ENCODE measurements around the gene NCAM1.

The NCAM1 gene

GRCh38 chr11:113129261-113129992 lies 168.2 kb downstream of the NCAM1 start:
- Mint-ChIP-seq H3K27ac (no peak overlapping the region), H3K36me3 (no peaks in the 10 kb centered on the region), H3K4me1 (no peaks in the 10 kb centered on the region), H3K9me3 (peaks cover 3% of the 10 kb centered on the region), H3K27me3 (peaks cover 2% of the 10 kb centered on the region), H3K4me3 (no peak overlapping the region)
- ATAC-seq (ENCODE audit: low read depth) (no peak), DNase-seq (ENCODE audit: low spot score in 2 of 2) (no peak)

GRCh38 chr11:113131036-113131775 lies 170.0 kb downstream of the NCAM1 start:
- Mint-ChIP-seq H3K4me1 (no peaks in the 10 kb centered on the region), H3K27me3 (peaks cover 8% of the 10 kb centered on the region), H3K36me3 (no peaks in the 10 kb centered on the region), H3K27ac (no peak overlapping the region), H3K9me3 (peaks cover 3% of the 10 kb centered on the region), H3K4me3 (no peak overlapping the region)
- no peak for ATAC-seq (ENCODE audit: low read depth)
- no peak for DNase-seq (ENCODE audit: low spot score in 2 of 2)

DNA sequence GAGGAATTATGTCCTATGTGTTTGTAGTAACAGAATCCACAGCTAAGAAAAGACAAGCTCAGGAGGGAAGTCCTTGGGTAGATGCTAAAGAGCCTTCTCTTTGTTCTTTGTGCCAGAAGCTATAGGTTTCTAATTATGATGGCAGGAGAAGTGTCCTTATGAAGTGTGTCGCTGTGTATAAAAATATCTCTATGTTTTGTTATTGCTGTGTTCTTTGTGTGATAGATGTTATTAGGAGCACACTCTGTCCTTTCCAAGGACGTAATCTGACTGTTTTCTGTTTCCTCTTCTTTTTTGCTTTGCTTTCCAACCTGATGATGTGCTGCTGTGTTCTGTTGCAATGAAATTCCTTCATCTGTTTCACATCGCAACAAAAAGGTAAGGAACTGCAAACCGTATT lies 171.9 kb downstream of the NCAM1 start:
- Mint-ChIP-seq H3K27me3 (peaks cover 17% of the 10 kb centered on the region), H3K4me3 (no peak overlapping the region), H3K4me1 (no peaks in the 10 kb centered on the region), H3K27ac (no peak overlapping the region), H3K9me3 (peaks cover 3% of the 10 kb centered on the region), H3K36me3 (no peaks in the 10 kb centered on the region)
- no peak for ATAC-seq (ENCODE audit: low read depth)
- no peak for DNase-seq (ENCODE audit: low spot score in 2 of 2)

DNA sequence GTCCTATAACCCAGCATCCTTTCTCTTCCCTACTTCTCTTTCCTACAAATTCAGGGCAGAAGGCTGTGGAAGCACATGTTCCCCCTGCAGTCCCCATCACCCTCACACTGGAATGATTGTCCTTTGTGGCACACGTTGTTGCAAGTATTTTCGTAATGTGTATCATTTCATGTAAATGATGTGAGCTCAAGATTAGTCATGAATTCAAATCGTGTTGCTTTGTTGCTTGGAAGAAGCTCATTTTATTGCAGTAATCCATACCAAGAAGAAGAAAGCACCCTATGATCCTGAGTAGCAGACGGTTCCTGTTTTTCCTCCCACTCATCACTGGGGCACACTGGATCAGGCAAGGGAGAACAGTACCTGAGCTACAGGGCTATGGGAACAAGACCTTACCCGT lies 173.4 kb downstream of the NCAM1 start:
- Mint-ChIP-seq H3K4me1 (no peaks in the 10 kb centered on the region), H3K27ac (no peak overlapping the region), H3K27me3 (peaks cover 17% of the 10 kb centered on the region), H3K36me3 (no peaks in the 10 kb centered on the region), H3K9me3 (peaks cover 3% of the 10 kb centered on the region), H3K4me3 (no peak overlapping the region)
- ATAC-seq (ENCODE audit: low read depth), result no peak
- DNase-seq (ENCODE audit: low spot score in 2 of 2), result no peak

DNA sequence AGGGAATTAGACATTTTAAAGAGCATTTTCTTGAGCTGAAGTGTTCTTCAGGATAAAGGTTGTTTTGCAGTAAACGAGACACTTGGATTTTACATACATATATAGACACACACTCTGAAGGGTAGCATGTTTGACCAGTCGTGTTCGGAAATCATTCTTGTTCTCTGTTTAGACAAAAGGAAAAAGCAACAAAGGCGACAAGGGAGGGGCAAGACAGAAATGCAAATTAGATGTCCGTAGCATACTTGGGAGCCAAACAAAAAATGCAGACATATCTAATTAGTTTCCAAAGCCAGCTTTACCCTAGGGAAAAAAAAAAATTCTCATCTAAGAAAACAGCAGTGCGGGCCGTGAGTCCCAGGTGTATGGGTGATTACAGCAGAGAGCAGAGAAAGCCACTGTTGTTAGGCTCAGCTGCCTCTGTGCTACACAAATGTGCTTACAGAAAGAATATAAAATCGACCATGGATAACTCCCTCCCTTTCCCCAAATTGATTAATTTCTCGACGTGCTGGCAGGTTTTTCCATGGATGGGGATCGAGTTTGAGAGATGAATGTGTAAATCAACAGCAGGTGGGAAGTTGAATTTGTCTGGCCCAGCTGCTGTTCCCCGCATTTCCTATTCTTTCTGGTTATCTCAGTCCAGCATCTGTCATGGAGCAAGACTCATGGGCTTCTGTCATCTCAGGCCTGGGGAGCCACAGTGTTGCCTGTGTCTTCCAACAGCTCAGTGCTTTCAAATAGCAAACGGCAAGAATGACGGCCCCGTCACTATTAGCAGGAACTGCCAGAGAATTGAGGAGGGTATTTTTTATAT lies 176.7 kb downstream of the NCAM1 start:
- no peaks in the 10 kb centered on the region for H3K9me3 Mint-ChIP-seq
- no peaks in the 10 kb centered on the region for H3K4me1 Mint-ChIP-seq
- H3K27ac Mint-ChIP-seq, result no peak overlapping the region
- H3K36me3 Mint-ChIP-seq, result no peaks in the 10 kb centered on the region
- H3K4me3 Mint-ChIP-seq, result no peak overlapping the region
- peaks cover 18% of the 10 kb centered on the region for H3K27me3 Mint-ChIP-seq
- ATAC-seq (ENCODE audit: low read depth) (no peak), DNase-seq (ENCODE audit: low spot score in 2 of 2) (no peak)

DNA sequence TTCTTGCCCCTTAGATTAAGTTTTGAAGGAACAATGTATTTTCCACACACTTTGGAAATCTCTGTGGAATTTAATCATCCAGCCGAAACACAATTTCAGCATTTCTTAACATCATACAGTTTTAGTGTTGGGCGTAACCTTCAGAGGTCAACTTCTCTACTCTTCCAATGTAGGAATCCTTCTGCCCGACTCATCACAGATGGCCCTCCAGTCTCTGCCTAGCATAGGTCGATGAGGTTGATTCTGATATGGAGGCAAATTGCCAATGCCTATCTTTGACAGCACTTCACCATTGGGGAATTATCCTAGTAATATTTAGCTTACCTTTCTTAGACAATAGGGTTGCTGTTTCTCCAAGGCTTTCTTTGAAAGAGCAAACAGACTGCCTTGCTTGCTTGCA lies 177.5 kb downstream of the NCAM1 start:
- ATAC-seq (ENCODE audit: low read depth), result no peak
- H3K9me3 Mint-ChIP-seq, result no peaks in the 10 kb centered on the region
- peaks cover 18% of the 10 kb centered on the region for H3K27me3 Mint-ChIP-seq
- no peaks in the 10 kb centered on the region for H3K36me3 Mint-ChIP-seq
- H3K4me1 Mint-ChIP-seq, result no peaks in the 10 kb centered on the region
- no peak overlapping the region for H3K27ac Mint-ChIP-seq
- no peak overlapping the region for H3K4me3 Mint-ChIP-seq
- no peak for DNase-seq (ENCODE audit: low spot score in 2 of 2)

DNA sequence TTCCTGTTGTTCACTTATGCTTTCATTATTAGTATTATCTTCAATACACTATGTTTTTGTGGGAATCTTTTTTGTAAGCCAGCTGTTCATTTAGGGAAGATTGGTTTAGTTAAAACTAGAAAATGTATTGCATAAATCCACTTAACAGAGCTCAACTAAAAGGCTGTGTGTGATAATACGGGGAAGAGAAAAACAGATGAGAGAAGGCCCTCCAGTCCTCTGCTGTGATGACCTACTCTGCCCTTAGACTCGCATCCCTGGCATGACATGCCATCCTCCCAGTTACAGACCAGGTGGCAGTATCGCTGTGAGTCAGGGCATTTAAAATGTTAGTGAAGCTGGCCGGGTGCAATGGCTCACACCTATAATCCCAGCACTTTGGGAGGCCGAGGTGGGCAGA lies 179.8 kb downstream of the NCAM1 start:
- ATAC-seq (ENCODE audit: low read depth) (no peak), DNase-seq (ENCODE audit: low spot score in 2 of 2) (no peak)
- Mint-ChIP-seq H3K27ac (no peak overlapping the region), H3K27me3 (peaks cover 13% of the 10 kb centered on the region), H3K4me3 (no peak overlapping the region), H3K4me1 (no peaks in the 10 kb centered on the region), H3K9me3 (no peaks in the 10 kb centered on the region), H3K36me3 (no peaks in the 10 kb centered on the region)

- DNase-seq (ENCODE audit: low spot score in 2 of 2) (no peak), ATAC-seq (ENCODE audit: low read depth) (no peak)
- no peak overlapping the region for H3K4me3 Mint-ChIP-seq
- no peak overlapping the region for H3K27ac Mint-ChIP-seq
- peaks cover 4% of the 10 kb centered on the region for H3K27me3 Mint-ChIP-seq
- no peaks in the 10 kb centered on the region for H3K9me3 Mint-ChIP-seq
- H3K4me1 Mint-ChIP-seq, result no peaks in the 10 kb centered on the region
- no peaks in the 10 kb centered on the region for H3K36me3 Mint-ChIP-seq
These were observed 181.3 kb downstream of the NCAM1 start for GRCh38 chr11:113142508-113142907.

- ATAC-seq (ENCODE audit: low read depth) (no peak), DNase-seq (ENCODE audit: low spot score in 2 of 2) (no peak)
- no peak overlapping the region for H3K27ac Mint-ChIP-seq
- H3K9me3 Mint-ChIP-seq, result no peaks in the 10 kb centered on the region
- H3K27me3 Mint-ChIP-seq, result no peaks in the 10 kb centered on the region
- no peaks in the 10 kb centered on the region for H3K36me3 Mint-ChIP-seq
- no peaks in the 10 kb centered on the region for H3K4me1 Mint-ChIP-seq
- no peak overlapping the region for H3K4me3 Mint-ChIP-seq
These were observed 186.0 kb downstream of the NCAM1 start for GRCh38 chr11:113147249-113147648.

- no peak overlapping the region for H3K27ac Mint-ChIP-seq
- no peaks in the 10 kb centered on the region for H3K36me3 Mint-ChIP-seq
- no peak overlapping the region for H3K4me3 Mint-ChIP-seq
- no peaks in the 10 kb centered on the region for H3K27me3 Mint-ChIP-seq
- no peaks in the 10 kb centered on the region for H3K9me3 Mint-ChIP-seq
- DNase-seq (ENCODE audit: low spot score in 2 of 2), result no peak
- no peaks in the 10 kb centered on the region for H3K4me1 Mint-ChIP-seq
- ATAC-seq (ENCODE audit: low read depth), result no peak
These were observed 186.9 kb downstream of the NCAM1 start for GRCh38 chr11:113148076-113148475.

- H3K27ac Mint-ChIP-seq, result no peak overlapping the region
- H3K36me3 Mint-ChIP-seq, result no peaks in the 10 kb centered on the region
- no peaks in the 10 kb centered on the region for H3K9me3 Mint-ChIP-seq
- ATAC-seq (ENCODE audit: low read depth), result no peak
- DNase-seq (ENCODE audit: low spot score in 2 of 2), result no peak
- no peak overlapping the region for H3K4me3 Mint-ChIP-seq
- H3K27me3 Mint-ChIP-seq, result no peaks in the 10 kb centered on the region
- H3K4me1 Mint-ChIP-seq, result no peaks in the 10 kb centered on the region
These were observed 187.4 kb downstream of the NCAM1 start for GRCh38 chr11:113148652-113149051.

- no peak overlapping the region for H3K27ac Mint-ChIP-seq
- no peak overlapping the region for H3K4me3 Mint-ChIP-seq
- no peak for DNase-seq (ENCODE audit: low spot score in 2 of 2)
- ATAC-seq (ENCODE audit: low read depth), result no peak
- no peaks in the 10 kb centered on the region for H3K36me3 Mint-ChIP-seq
- H3K9me3 Mint-ChIP-seq, result no peaks in the 10 kb centered on the region
- H3K27me3 Mint-ChIP-seq, result no peaks in the 10 kb centered on the region
- no peaks in the 10 kb centered on the region for H3K4me1 Mint-ChIP-seq
These were observed 190.3 kb downstream of the NCAM1 start for GRCh38 chr11:113151521-113151920.

DNA sequence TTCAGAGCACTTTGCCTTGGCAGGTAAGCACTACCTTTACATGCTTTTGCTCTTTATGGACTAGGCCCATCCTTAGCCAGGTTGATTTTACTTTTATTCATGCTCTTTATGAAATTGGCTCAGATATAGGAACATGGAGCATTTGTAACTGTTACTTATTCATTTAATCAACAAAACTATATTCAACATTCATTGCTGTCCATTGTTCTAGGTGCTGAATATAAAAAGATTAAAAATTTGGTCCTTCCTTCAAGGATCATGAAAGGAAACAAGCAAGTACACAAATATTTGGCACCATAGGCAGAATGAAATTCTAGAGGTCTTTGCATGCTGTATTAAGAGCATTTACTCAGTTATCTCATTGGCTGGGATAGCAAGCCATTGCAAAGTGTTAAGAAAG lies 191.3 kb downstream of the NCAM1 start:
- Mint-ChIP-seq H3K27me3 (no peaks in the 10 kb centered on the region), H3K27ac (no peak overlapping the region), H3K4me1 (no peaks in the 10 kb centered on the region), H3K9me3 (no peaks in the 10 kb centered on the region), H3K4me3 (no peak overlapping the region), H3K36me3 (no peaks in the 10 kb centered on the region)
- ATAC-seq (ENCODE audit: low read depth), result no peak
- no peak for DNase-seq (ENCODE audit: low spot score in 2 of 2)

DNA sequence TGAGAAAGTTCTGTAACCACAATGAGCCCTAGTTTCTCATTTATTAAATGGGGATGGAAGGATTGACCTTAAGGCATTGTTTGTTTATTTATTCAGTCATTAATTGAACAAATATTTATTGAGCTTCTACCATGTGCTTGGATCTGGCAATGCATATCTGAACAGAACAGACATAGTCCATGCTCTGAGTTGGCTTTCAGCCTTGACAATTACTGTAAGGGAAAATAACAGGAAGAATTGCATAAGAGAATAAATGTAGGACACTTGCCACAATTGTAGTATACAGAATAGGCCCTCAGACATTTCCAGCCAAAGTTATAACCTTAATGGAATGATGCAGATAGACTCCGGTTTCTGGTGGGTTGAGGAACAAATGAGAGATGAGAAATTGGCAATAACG lies 192.6 kb downstream of the NCAM1 start:
- Mint-ChIP-seq H3K4me3 (no peak overlapping the region), H3K9me3 (no peaks in the 10 kb centered on the region), H3K4me1 (no peaks in the 10 kb centered on the region), H3K36me3 (no peaks in the 10 kb centered on the region), H3K27me3 (no peaks in the 10 kb centered on the region), H3K27ac (no peak overlapping the region)
- ATAC-seq (ENCODE audit: low read depth), result no peak
- no peak for DNase-seq (ENCODE audit: low spot score in 2 of 2)
